Measurements from ENCODE around the gene SMOC2.

GRCh38 chr6:168671028-168671862 is 230.3 kb downstream of the SMOC2 start:
- TF ChIP-seq POLR2A (IDR thresholded peaks at IDR 0.05; ENCODE audit: low read depth, low read length) (no peak), CTCF (conservative IDR thresholded peaks at IDR 0.05; ENCODE audit: low read depth, low read length) (no peak), RFX5 (IDR thresholded peaks at IDR 0.05; ENCODE audit: low read depth, low read length) (no peak), RAD21 (IDR thresholded peaks at IDR 0.05; ENCODE audit: low read length) (no peak), NFE2L2 (IDR thresholded peaks at IDR 0.05; ENCODE audit: low read depth, low read length) (no peak)
- TF ChIP-seq, protein P1, sequence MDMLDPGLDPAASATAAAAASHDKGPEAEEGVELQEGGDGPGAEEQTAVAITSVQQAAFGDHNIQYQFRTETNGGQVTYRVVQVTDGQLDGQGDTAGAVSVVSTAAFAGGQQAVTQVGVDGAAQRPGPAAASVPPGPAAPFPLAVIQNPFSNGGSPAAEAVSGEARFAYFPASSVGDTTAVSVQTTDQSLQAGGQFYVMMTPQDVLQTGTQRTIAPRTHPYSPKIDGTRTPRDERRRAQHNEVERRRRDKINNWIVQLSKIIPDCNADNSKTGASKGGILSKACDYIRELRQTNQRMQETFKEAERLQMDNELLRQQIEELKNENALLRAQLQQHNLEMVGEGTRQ (IDR thresholded peaks at IDR 0.05; ENCODE audit: low read depth, low read length) = no peak

Measured in IMR-90 (cell line).